Fibroblast of villous mesenchyme (primary cell): Measurements from ENCODE around the gene SEMA5B. TPM values are rescaled to one million over a fixed set of nuclear protein-coding genes. Genes with fewer than 3 reads are reported as not detected.
A peak's percentile ranks its signal among the peaks of the same experiment; 100 is the strongest.

ENCODE experiments used
- DNase-seq: peaks from one replicate; pipeline ENCODE4 v3.0.0-alpha.2; 2010; ENCODE audit warnings: low read depth
- H3K4me3 ChIP-seq: 2 replicates; pipeline ENCODE4 v1.5.1; 2011; ENCODE audit warnings: low read depth, mild to moderate bottlenecking, low read length
- total RNA-seq: library from RNA; depleted of rRNA; stranded (reverse); fragments of >200 nt; gene quantifications from 2 replicates; pipeline ENCODE4 v1.2.3, GENCODE V29; 2012
- TF ChIP-seq, protein P1 (sequence below): IDR thresholded peaks from 2 replicates; pipeline ENCODE4 v1.5.1; 2012; ENCODE audit warnings: low read depth, mild to moderate bottlenecking, low read length; ENCODE audit not compliant: insufficient read depth

The SEMA5B gene
- total RNA-seq, 1 donor: not detected

DNA sequence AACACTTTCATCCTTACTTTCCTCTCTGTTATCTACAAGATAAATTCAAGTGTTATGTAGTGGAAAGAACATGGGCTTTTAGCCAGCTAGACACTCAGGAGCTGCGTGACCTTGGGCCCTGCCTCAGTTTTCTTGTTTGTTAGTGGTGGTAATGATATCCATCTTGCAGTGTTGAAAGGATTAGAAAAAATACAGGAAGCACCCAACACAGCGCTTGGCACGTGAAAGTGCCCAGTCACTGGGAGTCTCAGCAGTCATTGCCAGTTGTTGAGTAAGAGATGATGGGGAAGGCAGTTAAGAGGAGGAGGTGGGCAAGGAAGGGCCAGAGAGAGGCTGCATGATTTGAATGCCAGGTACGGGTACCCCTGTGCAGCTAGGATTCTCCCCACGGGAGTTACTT, 44.6 kb upstream of the SEMA5B start:
- no peak overlapping the region for H3K4me3 ChIP-seq
- no peak for DNase-seq
- TF ChIP-seq, protein P1, sequence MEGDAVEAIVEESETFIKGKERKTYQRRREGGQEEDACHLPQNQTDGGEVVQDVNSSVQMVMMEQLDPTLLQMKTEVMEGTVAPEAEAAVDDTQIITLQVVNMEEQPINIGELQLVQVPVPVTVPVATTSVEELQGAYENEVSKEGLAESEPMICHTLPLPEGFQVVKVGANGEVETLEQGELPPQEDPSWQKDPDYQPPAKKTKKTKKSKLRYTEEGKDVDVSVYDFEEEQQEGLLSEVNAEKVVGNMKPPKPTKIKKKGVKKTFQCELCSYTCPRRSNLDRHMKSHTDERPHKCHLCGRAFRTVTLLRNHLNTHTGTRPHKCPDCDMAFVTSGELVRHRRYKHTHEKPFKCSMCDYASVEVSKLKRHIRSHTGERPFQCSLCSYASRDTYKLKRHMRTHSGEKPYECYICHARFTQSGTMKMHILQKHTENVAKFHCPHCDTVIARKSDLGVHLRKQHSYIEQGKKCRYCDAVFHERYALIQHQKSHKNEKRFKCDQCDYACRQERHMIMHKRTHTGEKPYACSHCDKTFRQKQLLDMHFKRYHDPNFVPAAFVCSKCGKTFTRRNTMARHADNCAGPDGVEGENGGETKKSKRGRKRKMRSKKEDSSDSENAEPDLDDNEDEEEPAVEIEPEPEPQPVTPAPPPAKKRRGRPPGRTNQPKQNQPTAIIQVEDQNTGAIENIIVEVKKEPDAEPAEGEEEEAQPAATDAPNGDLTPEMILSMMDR: no peak

DNA sequence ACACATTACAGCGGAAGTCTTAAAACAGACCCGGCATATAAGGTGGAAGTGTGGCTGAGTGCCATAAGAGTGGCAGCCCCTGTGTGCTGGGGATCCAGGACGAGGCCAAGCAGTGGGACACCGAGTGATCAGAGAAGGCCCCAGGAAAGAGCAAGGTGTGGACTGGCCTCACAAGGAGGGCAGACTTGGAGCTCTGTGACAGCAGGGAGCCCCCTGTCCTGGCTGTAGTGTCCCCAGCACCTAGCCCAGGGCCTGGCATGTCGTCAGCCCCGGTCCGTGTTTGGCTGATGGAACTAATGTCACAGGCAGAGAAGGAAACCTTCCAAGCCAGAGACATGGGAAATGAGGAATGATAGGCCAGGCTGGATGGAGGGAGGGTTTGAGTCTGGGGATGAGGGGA, 44.0 kb upstream of the SEMA5B start:
- no peak for DNase-seq
- TF ChIP-seq, protein P1: no peak
- no peak overlapping the region for H3K4me3 ChIP-seq

DNA sequence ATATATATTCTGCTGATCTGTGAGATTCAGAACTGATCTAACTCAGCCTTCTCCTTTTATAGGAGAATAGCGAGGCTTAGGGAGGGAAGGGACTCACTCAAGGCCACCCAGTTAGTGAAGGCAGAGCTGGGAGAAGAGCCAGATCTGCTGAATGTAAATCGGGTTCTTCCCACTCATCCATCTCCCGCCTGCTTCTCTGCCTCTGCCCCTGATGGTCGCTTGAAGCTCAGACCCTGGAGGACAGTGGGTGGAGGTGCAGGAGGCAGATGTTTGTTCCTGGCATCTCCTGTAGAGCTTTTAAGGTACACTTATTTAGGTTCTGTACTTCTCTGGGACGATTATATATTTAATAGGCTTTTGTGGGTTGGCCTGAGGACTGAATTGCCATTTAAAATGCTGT, 43.6 kb upstream of the SEMA5B start:
- TF ChIP-seq, protein P1: peak; percentile 41
- DNase-seq: peak; percentile 24
- H3K4me3 ChIP-seq: no peak overlapping the region

DNA sequence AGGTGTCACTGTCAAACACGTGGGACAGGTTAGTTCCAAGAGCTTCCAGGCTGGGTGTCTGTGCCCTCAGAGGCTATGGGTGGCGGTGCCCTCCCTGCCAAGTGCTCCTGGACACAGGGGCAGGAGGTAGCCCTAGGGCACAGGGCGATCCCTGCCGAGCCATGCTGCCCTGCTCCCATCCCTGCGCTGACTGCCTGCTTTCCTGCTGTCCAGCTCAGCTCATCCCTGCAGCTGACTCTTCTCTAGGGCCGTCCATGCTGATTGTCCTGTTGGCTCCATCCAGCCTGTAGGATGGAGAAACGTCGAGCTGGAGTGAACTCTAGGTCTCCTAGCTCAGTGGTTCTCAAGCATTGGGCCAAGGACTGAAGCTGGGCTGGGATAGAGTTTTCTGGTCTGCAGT, 42.9 kb upstream of the SEMA5B start:
- no peak for DNase-seq
- no peak overlapping the region for H3K4me3 ChIP-seq
- TF ChIP-seq, protein P1: no peak

DNA sequence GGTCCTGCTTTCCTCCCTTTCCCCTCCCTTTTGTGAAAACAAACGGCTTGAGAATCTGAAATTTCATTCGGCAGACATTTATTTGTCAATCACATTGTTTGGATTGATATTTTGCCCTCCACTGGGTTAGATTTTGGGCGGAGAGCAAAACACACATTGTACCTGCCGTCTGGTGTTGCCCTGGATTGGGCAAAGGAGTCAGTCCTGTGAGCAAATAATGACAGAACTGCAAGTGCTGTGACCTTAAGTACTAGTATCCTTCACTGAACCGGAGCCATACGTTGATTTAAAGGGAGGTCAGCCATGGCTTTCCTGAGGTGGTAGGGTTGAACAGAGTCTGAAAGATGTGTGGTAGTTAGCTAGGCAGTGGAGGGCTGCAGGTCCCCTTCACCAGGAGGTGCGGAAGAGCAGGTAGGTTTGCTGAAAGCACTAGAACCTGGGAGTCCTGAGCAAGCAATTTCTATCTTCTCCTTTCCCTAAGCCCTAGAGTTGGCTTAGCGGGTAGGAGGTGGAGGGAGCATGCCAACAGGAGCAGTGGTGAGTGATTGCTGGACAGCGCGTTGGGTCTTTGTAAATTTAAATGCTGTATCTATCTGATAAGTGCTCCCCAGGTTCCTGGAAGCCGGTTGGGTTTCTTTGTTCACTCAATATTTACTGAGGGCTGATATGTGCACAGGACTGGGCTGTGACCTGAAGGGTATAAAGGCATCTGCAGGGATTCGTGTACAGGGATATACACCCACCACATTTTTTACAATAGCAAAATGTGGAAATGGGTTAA, 41.2 kb upstream of the SEMA5B start:
- no peak for DNase-seq
- peak overlapping the region; percentile 88 for H3K4me3 ChIP-seq
- TF ChIP-seq, protein P1: no peak

DNA sequence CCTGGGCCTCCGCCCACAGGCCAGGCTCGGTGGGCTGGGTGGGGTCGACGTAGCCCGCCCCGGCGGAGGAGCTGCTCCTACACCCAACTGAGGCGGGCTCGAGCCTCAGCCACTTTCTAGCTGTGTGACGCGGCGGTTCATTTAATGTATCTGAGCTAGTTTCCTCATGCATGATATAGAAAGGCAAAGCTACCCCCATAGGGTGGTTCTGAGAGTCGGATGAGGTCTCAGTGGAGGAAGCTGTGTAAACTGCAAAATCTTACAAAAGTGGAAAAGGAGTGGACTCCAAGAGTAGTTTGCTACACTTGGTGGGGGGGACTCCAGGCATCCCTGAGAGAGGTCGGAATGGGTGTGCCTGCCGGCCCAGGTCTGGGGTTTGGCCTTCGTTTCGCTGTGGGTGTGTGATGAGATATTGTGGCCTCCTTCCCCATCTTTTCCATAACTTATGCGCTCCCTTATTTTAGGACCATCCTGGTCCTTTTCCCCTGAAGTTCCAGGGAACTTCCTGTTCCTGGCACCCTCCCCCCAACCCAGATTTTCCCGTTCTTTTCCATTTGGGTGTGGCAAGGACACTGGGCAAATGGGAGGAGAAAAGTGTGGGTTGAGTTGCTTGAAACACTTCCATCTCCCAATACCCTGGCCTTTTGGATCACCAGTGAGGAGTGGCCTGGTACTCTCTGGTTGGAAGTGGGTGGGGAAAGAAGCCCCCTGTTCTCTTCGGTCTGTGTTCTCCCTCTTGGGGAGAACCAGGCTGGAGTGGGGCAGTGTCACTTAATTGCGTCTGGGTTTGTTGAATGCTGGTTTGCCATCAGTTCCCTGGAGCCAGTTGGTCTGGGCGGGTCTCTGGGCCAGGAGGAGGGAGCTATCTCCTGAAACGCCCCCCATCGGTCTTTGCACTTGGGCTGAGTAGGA, 40.4 kb upstream of the SEMA5B start:
- TF ChIP-seq, protein P1: no peak
- DNase-seq: peak; percentile 57
- peak overlapping the region; percentile 88 for H3K4me3 ChIP-seq
